Endothelial cell of umbilical vein (primary cell): Measurements from ENCODE around the gene OR13C4.
"Not testable (repeated sequence)": the region's sequence is repeated elsewhere in the genome, so short reads cannot be mapped to it uniquely, and the experiment has no call there.

Source experiments
- POLR2A ChIP-seq: IDR thresholded peaks from 2 replicates; pipeline ENCODE4 v1.6.1; 2012; ENCODE audit warnings: low read depth, mild to moderate bottlenecking, control low read depth, low read length
- TF ChIP-seq, protein P1 (sequence below), 2 donors: IDR thresholded peaks; 1 replicate in 1 of 2; 2 replicates in 1 of 2; pipeline ENCODE4 v1.5.1; 2011; ENCODE audit warnings: low read length in 2 of 2, mild to moderate bottlenecking in 2 of 2, moderate library complexity in 2 of 2, control low read depth in 1 of 2, inconsistent platforms in 1 of 2, low read depth in 1 of 2; ENCODE audit not compliant: insufficient read depth in 1 of 2; ENCODE audit errors: extremely low read depth in 1 of 2

DNA sequence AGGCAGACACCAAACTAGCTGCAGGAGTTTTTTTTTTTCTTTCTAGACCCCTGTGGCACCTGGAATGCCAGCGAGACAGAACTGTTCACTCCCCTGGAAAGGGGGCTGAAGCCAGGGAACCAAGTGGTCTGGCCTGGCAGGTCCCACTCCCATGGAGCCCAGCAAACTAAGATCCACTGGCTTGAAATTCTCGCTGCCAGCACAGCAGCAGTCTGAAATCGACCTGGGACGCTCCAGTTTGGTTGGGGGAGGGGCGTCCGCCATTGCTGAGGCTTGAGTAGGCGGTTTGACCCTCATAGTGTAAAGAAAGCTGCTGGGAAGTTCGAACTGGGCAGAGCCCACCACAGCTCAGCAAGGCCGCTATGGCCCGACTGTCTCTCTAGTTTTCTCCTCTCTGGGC is 6.8 kb downstream of the OR13C4 start:
- not testable (repeated sequence) for TF ChIP-seq POLR2A
- TF ChIP-seq, protein P1, sequence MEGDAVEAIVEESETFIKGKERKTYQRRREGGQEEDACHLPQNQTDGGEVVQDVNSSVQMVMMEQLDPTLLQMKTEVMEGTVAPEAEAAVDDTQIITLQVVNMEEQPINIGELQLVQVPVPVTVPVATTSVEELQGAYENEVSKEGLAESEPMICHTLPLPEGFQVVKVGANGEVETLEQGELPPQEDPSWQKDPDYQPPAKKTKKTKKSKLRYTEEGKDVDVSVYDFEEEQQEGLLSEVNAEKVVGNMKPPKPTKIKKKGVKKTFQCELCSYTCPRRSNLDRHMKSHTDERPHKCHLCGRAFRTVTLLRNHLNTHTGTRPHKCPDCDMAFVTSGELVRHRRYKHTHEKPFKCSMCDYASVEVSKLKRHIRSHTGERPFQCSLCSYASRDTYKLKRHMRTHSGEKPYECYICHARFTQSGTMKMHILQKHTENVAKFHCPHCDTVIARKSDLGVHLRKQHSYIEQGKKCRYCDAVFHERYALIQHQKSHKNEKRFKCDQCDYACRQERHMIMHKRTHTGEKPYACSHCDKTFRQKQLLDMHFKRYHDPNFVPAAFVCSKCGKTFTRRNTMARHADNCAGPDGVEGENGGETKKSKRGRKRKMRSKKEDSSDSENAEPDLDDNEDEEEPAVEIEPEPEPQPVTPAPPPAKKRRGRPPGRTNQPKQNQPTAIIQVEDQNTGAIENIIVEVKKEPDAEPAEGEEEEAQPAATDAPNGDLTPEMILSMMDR (IDR thresholded peaks at IDR 0.05; ENCODE audit: extremely low read depth in 1 of 2, insufficient read depth in 1 of 2, low read depth in 1 of 2, low read length in 2 of 2): not testable (repeated sequence)
